OCI-LY7 (cell line): ENCODE data around the gene DYNLT2B. TPM values are rescaled to one million over a fixed set of nuclear protein-coding genes. Genes with fewer than 3 reads are reported as not detected.

ENCODE experiments used
- BruUV-seq: library from RNA; stranded (reverse); fragments of 400-500 nt; replicated peaks from 2 replicates; lab custom pipeline; 2021; lab: Mats Ljungman, UMichigan
- CTCF ChIA-PET: fragments of 300-600 bp; sonication (Branson Sonifier 250); formaldehyde crosslinking; loops from one replicate; lab custom pipeline; 2022; ENCODE audit warnings: antibody characterized with exemption; ENCODE audit not compliant: unreplicated experiment; lab: Charles Lee
- POLR2A ChIA-PET: fragments of 300-600 bp; sonication (Branson Sonifier 250); formaldehyde crosslinking; loops from one replicate; lab custom pipeline; 2022; ENCODE audit warnings: antibody characterized with exemption; lab: Charles Lee
- DNase-seq: peaks from one replicate; pipeline ENCODE4 v3.0.0-alpha.2; 2015; ENCODE audit warnings: low spot score
- H2AFZ ChIP-seq: fragments of 200-600 bp; sonication (generic), shearing (Covaris generic); 2 replicates; pipeline ENCODE4 v1.6.1; 2014; ENCODE audit warnings: mild to moderate bottlenecking, antibody characterized with exemption, low read length, moderate library complexity
- H3K27ac ChIP-seq: fragments of 200-600 bp; sonication (generic); 2 replicates; pipeline ENCODE4 v1.5.1; 2014; ENCODE audit warnings: mixed run types, low read depth, mild to moderate bottlenecking, moderate library complexity, low read length, inconsistent platforms; ENCODE audit not compliant: poor library complexity, severe bottlenecking
- H3K36me3 ChIP-seq: fragments of 200-600 bp; sonication (generic); 2 replicates; pipeline ENCODE4 v1.6.1; 2014; ENCODE audit warnings: mild to moderate bottlenecking, antibody characterized with exemption, low read length, moderate library complexity, mixed read lengths; ENCODE audit not compliant: insufficient read depth
- H3K4me1 ChIP-seq: fragments of 200-600 bp; sonication (generic); 2 replicates; pipeline ENCODE4 v1.5.1; 2014; ENCODE audit warnings: mild to moderate bottlenecking, low read length; ENCODE audit not compliant: insufficient read depth, poor library complexity, severe bottlenecking
- H3K4me2 ChIP-seq: fragments of 200-600 bp; sonication (generic); 2 replicates; pipeline ENCODE4 v1.6.1; 2014; ENCODE audit warnings: mild to moderate bottlenecking, low read length
- H3K4me3 ChIP-seq: fragments of 200-600 bp; sonication (generic); 2 replicates; pipeline ENCODE4 v1.5.1; 2014; ENCODE audit warnings: mild to moderate bottlenecking, low read depth, low read length; ENCODE audit not compliant: poor library complexity, severe bottlenecking
- H3K79me2 ChIP-seq: fragments of 200-600 bp; sonication (generic); 2 replicates; pipeline ENCODE4 v1.6.1; 2016; ENCODE audit warnings: low read depth, mild to moderate bottlenecking, low read length, moderate library complexity, mixed read lengths; ENCODE audit not compliant: insufficient read depth
- H3K9me2 ChIP-seq: fragments of 200-600 bp; sonication (generic); 2 replicates; pipeline ENCODE4 v1.6.1; 2016; ENCODE audit warnings: mild to moderate bottlenecking, low read length, mixed read lengths; ENCODE audit not compliant: insufficient read depth
- H3K9me3 ChIP-seq: fragments of 200-600 bp; sonication (generic); 2 replicates; pipeline ENCODE4 v1.6.1; 2014; ENCODE audit warnings: mild to moderate bottlenecking, mixed run types, low read length, mixed read lengths
- H4K20me1 ChIP-seq: fragments of 200-600 bp; sonication (generic); 2 replicates; pipeline ENCODE4 v1.6.1; 2014; ENCODE audit warnings: mild to moderate bottlenecking, antibody characterized with exemption, low read length, moderate library complexity, mixed read lengths; ENCODE audit not compliant: insufficient read depth
- EZH2phosphoT487 ChIP-seq: fragments of 200-600 bp; sonication (generic); IDR thresholded peaks from 2 replicates; pipeline ENCODE4 v1.6.1; 2018; ENCODE audit warnings: low read depth, borderline replicate concordance, mild to moderate bottlenecking, mixed run types, antibody characterized with exemption, low read length, moderate library complexity, mixed read lengths
- intact Hi-C: fragments of 100-400 bp; cut with micrococcal nuclease; formaldehyde crosslinking; loops from one replicate; pipeline ENCODE4 v1.10.0; 2022; ENCODE audit not compliant: unreplicated experiment
- total RNA-seq, 2 experiments: library from RNA; depleted of rRNA in 1 of 2; stranded (reverse); fragments of >200 nt in 1 of 2; shearing (Covaris generic) in 1 of 2; gene quantifications; 2 replicates each; pipeline ENCODE4 v1.2.3, GENCODE V29; 2014 to 2022
- TF ChIP-seq, protein P1 (sequence below): fragments of 200-600 bp; sonication (generic); conservative IDR thresholded peaks from 2 replicates; pipeline ENCODE4 v1.5.1; 2014; ENCODE audit warnings: mild to moderate bottlenecking, antibody characterized with exemption, low read length, moderate library complexity, mixed read lengths

DYNLT2B gene
- total RNA-seq, 2 experiments from 2014 or later: 17.9 to 21.5 TPM

- DNase-seq: no peak
- no peak for TF ChIP-seq EZH2phosphoT487
- TF ChIP-seq, protein P1, sequence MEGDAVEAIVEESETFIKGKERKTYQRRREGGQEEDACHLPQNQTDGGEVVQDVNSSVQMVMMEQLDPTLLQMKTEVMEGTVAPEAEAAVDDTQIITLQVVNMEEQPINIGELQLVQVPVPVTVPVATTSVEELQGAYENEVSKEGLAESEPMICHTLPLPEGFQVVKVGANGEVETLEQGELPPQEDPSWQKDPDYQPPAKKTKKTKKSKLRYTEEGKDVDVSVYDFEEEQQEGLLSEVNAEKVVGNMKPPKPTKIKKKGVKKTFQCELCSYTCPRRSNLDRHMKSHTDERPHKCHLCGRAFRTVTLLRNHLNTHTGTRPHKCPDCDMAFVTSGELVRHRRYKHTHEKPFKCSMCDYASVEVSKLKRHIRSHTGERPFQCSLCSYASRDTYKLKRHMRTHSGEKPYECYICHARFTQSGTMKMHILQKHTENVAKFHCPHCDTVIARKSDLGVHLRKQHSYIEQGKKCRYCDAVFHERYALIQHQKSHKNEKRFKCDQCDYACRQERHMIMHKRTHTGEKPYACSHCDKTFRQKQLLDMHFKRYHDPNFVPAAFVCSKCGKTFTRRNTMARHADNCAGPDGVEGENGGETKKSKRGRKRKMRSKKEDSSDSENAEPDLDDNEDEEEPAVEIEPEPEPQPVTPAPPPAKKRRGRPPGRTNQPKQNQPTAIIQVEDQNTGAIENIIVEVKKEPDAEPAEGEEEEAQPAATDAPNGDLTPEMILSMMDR: no peak
- Histone ChIP-seq H3K9me3 (no peaks in the 10 kb centered on the region), H3K4me1 (no peaks in the 10 kb centered on the region), H3K27ac (no peak overlapping the region), H2AFZ (no peak overlapping the region), H3K9me2 (no peaks in the 10 kb centered on the region), H3K79me2 (no peaks in the 10 kb centered on the region), H3K4me2 (no peak overlapping the region), H3K36me3 (peaks cover 3% of the 10 kb centered on the region; the same call in 1 of the 2 replicates), H3K4me3 (no peak overlapping the region), H4K20me1 (no peaks in the 10 kb centered on the region)
- POLR2A ChIA-PET: interaction anchor here (0.6 to 1.1 kb wide), 2 partner anchors 10 to 227 kb away, joined by 3 read pairs; no protein-coding TSS in a partner anchor
- CTCF ChIA-PET: no interaction called here
- BruUV-seq: no TSS peak
- intact Hi-C loops: loop anchor here (10.0 kb wide), 1 partner anchor 190 kb away; no protein-coding TSS in a partner anchor
Measured at GRCh38 chr3:196254376-196255283, 63.4 kb downstream of the DYNLT2B start.

DNA sequence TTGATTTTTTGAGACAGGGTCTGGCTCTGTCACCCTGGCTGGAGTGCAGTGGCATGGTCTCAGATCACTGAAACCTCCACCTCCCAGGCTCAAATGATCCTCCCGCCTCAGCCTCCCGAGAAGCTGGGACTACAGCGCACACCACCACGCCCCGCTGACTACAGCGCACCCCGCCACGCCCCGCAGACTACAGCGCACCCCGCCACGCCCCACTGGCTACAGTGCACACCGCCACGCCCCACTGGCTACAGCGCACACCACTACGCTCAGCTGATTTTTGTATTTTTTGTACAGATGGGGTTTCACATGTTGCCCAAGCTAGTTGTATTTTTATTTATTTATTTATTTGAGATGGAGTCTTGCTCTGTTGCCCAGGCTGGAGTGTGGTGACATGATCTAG is 66.1 kb downstream of the DYNLT2B start:
- ChIA-PET POLR2A (interaction anchor here (0.6 kb wide), 2 partner anchors 271 to 273 kb away, joined by 3 read pairs; no protein-coding TSS in a partner anchor), CTCF (interaction anchor here (0.5 kb wide), 1 partner anchor 234 kb away, joined by 4 read pairs; no protein-coding TSS in a partner anchor)
- no peak for DNase-seq
- Histone ChIP-seq H3K9me2 (no peaks in the 10 kb centered on the region), H4K20me1 (no peaks in the 10 kb centered on the region), H3K27ac (no peak overlapping the region), H3K4me2 (no peak overlapping the region), H3K79me2 (no peaks in the 10 kb centered on the region), H3K36me3 (peaks cover 6% of the 10 kb centered on the region), H2AFZ (no peak overlapping the region), H3K4me3 (no peak overlapping the region), H3K4me1 (no peaks in the 10 kb centered on the region), H3K9me3 (no peaks in the 10 kb centered on the region)
- intact Hi-C loops: loop anchor here (10.0 kb wide), 1 partner anchor 193 kb away; no protein-coding TSS in a partner anchor
- TF ChIP-seq EZH2phosphoT487: no peak
- TF ChIP-seq, protein P1: no peak
- no TSS peak for BruUV-seq
